Spinal cord (tissue), 10 donors: ENCODE results near the gene HTRA3. TPM values are rescaled to one million over a fixed set of nuclear protein-coding genes. Genes with fewer than 3 reads are reported as not detected.

Source experiments
- DNase-seq, 6 donors: peaks; one replicate each; pipeline versions ENCODE4 v3.0.0 to v3.0.0-alpha.2; 2013 to 2015; ENCODE audit warnings: low spot score in 6 of 6, low read depth in 4 of 6
- H3K27ac ChIP-seq: one replicate; pipeline ENCODE4 v1.5.1; 2013; ENCODE audit warnings: low read depth, low read length, control low read depth
- H3K27me3 ChIP-seq: one replicate; pipeline ENCODE4 v1.6.1; 2013; ENCODE audit warnings: low read length; ENCODE audit not compliant: control insufficient read depth, insufficient read depth
- H3K36me3 ChIP-seq: one replicate; pipeline ENCODE4 v1.6.1; 2013; ENCODE audit warnings: low read length; ENCODE audit not compliant: control insufficient read depth, insufficient read depth
- H3K4me1 ChIP-seq: one replicate; pipeline ENCODE4 v1.6.1; 2013; ENCODE audit warnings: low read length; ENCODE audit not compliant: control insufficient read depth, insufficient read depth
- H3K4me3 ChIP-seq: one replicate; pipeline ENCODE4 v1.5.1; 2013; ENCODE audit warnings: low read depth, low read length, control low read depth
- H3K9me3 ChIP-seq: one replicate; pipeline ENCODE4 v1.6.1; 2013; ENCODE audit warnings: low read length; ENCODE audit not compliant: control insufficient read depth, insufficient read depth
- WGBS: methylation state at CpG from one replicate; pipeline ENCODE4 v1.1.5; 2013; ENCODE audit warnings: missing lambda C conversion rate; ENCODE audit not compliant: insufficient coverage; 5-methylcytosine and 5-hydroxymethylcytosine counted together
- polyA plus RNA-seq, 2 donors: library from polyadenylated mRNA; unstranded; fragments of 120-200 nt; gene quantifications; one replicate each; pipeline ENCODE4 v1.2.1, GENCODE V29; 2013; ENCODE audit not compliant: insufficient read length in 2 of 2
- total RNA-seq, 2 donors: library from RNA; depleted of rRNA in 1 of 2; stranded (reverse); fragments of 120-200 nt in 1 of 2; fragments of >200 nt in 1 of 2; gene quantifications; one replicate each; pipeline versions ENCODE4 v1.2.3 to v1.2.4, GENCODE V29; 2013 to 2014
- donor health status: healthy.

HTRA3 gene
- total and polyA plus RNA-seq, 4 donors, result 8.7 to 23.4 (median 10.6) TPM

DNA sequence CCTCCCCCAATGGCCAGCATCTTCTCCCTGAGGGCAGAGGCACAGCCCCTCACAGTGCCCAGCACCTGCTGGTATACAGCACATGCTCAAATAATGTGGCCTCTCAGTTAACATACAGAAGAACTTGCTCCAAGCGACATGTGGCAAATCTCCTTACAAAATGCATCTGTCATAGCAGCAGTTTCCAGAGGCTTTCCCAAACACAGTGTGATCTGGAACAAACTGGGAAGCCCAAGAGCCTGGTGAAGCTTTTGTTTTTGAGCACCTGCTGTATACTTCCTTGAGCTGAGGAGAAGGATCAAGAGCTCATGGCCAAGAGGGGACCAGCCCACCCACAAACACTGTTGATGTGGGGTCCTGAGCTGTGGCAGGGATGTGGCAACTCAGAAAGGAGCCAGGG is 34.8 kb upstream of the HTRA3 start:
- H3K27me3 ChIP-seq, result no peaks in the 10 kb centered on the region
- no peak overlapping the region for H3K27ac ChIP-seq
- H3K36me3 ChIP-seq, result peaks cover 9% of the 10 kb centered on the region
- no peak for DNase-seq
- 83% methylated on average over 1 of the region's 1 CpG for WGBS
- no peaks in the 10 kb centered on the region for H3K4me1 ChIP-seq
- H3K9me3 ChIP-seq, result no peaks in the 10 kb centered on the region
- H3K4me3 ChIP-seq, result no peak overlapping the region

DNA sequence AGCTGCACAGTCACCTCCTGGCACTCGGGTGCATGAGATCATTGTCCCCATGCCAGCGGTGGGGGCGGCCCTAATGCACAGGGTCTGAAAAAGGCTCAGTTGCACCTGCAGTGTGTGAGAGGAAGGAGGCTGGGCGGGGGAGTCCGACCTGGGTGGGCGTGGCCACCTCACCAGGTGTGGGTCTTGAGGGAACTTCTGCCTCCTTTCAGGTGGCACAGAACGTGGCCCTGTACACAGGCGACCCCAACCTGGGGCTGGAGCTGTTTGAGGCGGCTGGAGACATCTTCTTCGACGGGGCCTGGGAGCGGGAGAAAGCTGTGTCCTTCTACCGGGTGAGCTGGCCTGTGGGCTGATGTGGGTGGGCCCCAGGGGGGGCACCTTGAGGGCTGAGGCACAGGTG is 34.3 kb upstream of the HTRA3 start:
- WGBS, result 81% methylated on average over 13 of the region's 13 CpGs
- H3K4me3 ChIP-seq, result no peak overlapping the region
- peaks cover 9% of the 10 kb centered on the region for H3K36me3 ChIP-seq
- H3K4me1 ChIP-seq, result no peaks in the 10 kb centered on the region
- DNase-seq, result no peak
- H3K27me3 ChIP-seq, result no peaks in the 10 kb centered on the region
- H3K9me3 ChIP-seq, result no peaks in the 10 kb centered on the region
- H3K27ac ChIP-seq, result no peak overlapping the region

DNA sequence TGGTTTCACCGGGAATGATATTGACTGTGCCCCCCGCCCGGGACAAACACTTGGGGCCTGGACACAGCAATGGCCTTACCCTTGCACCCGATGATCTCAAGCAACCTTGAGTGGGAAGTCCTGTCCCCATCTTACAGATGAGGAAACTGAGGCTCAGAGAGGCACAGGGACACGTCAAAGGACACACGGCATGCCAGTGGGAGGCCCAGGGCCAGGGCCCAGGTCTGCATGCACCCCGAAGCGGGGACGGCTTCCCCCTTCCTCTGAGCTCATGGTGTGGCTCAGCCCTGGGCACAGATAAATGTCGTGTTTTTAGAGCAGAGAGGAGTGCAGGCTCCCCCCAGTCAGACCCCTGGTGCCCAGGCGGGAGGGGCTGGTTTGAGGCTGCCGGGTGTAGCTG is 33.9 kb upstream of the HTRA3 start:
- no peaks in the 10 kb centered on the region for H3K9me3 ChIP-seq
- H3K4me1 ChIP-seq, result no peaks in the 10 kb centered on the region
- peaks cover 9% of the 10 kb centered on the region for H3K36me3 ChIP-seq
- DNase-seq, result no peak
- H3K4me3 ChIP-seq, result no peak overlapping the region
- 89% methylated on average over 12 of the region's 12 CpGs for WGBS
- no peak overlapping the region for H3K27ac ChIP-seq
- H3K27me3 ChIP-seq, result no peaks in the 10 kb centered on the region

DNA sequence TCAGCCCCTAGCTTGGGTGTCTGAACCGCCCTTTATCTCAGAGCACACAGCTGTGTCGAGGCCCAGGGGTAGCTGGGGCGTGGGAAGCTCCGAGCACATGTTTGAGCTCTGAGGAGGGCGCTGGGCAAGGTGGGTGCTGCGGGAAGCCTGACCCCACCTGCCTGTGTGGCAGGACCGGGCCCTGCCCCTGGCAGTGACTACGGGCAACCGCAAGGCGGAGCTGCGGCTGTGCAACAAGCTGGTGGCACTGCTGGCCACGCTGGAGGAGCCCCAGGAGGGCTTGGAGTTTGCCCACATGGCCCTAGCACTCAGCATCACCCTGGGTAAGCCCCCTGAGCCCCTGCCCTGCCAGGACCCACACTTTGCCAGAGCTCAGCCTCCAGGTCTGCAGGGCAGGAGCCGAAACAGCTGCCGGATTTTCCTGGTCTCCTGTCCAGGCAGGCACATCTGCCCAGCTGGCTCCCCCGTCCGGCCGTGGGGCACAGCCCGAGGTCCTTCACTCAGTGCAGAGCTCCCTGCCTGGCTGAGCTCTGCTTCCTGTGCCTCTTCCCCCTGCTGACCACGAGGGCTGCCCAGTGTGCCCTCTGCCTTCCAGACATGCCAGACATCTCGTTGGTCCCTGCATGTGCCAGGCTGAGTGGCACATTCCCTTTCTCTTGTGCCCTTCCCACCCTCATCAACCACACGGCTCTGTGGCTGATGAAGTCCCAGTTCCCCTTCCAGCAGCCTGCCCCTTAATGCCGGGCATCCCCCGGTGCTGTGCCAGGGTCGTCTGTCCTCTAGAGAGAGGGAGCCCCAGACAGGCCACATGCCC is 33.2 kb upstream of the HTRA3 start:
- no peak overlapping the region for H3K27ac ChIP-seq
- 83% methylated on average over 24 of the region's 24 CpGs for WGBS
- peaks cover 9% of the 10 kb centered on the region for H3K36me3 ChIP-seq
- no peaks in the 10 kb centered on the region for H3K9me3 ChIP-seq
- no peaks in the 10 kb centered on the region for H3K27me3 ChIP-seq
- no peak for DNase-seq
- no peak overlapping the region for H3K4me3 ChIP-seq
- H3K4me1 ChIP-seq, result no peaks in the 10 kb centered on the region

DNA sequence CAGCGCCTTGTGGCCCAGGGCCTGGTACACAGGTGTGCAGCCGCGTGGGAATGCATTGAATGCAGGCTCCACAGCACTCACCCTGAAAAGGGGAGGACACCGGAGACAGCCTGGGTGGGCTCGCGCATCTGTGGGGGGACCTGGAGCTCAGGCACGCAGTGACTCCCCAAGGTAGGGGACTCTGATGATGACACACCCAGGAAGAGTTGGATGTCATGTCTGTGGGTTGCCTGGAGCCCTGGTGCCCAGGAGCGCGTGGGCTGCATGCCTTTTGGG is 32.7 kb upstream of the HTRA3 start:
- no peaks in the 10 kb centered on the region for H3K27me3 ChIP-seq
- no peaks in the 10 kb centered on the region for H3K9me3 ChIP-seq
- peaks cover 7% of the 10 kb centered on the region for H3K36me3 ChIP-seq
- 90% methylated on average over 9 of the region's 9 CpGs for WGBS
- no peak overlapping the region for H3K4me3 ChIP-seq
- H3K4me1 ChIP-seq, result peaks cover under 1% of the 10 kb centered on the region
- H3K27ac ChIP-seq, result no peak overlapping the region
- no peak for DNase-seq

DNA sequence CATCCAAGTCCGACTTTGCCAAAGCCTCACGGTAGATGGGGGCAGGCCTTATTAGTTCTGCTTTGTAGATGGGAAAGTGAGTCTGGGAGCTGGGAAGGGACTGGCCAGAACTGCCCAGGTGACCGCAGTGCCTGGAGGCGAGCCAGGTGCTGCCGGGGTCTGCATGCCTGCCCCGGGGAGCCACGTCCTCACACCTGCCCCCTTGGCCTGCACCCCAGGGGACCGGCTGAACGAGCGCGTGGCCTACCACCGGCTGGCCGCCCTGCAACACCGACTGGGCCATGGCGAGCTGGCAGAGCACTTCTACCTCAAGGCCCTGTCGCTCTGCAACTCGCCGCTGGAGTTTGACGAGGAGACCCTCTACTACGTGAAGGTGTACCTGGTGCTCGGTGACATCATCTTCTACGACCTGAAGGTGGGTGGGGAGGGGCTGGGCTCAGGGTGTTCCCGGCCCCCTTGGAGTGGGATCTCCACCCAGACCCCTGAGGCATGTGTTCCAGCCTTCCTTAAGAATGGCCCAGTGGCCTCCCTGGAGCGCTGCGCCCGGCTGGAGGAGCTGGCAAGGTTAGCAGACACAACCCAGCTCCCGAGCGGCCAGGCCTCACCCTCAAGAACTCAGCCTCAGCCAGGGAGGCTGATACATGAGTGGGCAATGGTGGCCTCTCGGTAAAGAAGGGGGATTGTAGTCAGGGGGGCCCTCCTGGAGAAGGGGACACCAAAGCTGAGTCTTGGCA is 32.1 kb upstream of the HTRA3 start:
- H3K27ac ChIP-seq, result no peak overlapping the region
- 92% methylated on average over 29 of the region's 29 CpGs for WGBS
- H3K27me3 ChIP-seq, result no peaks in the 10 kb centered on the region
- no peak for DNase-seq
- H3K4me3 ChIP-seq, result no peak overlapping the region
- H3K9me3 ChIP-seq, result no peaks in the 10 kb centered on the region
- H3K36me3 ChIP-seq, result peaks cover 7% of the 10 kb centered on the region
- H3K4me1 ChIP-seq, result peaks cover 6% of the 10 kb centered on the region

DNA sequence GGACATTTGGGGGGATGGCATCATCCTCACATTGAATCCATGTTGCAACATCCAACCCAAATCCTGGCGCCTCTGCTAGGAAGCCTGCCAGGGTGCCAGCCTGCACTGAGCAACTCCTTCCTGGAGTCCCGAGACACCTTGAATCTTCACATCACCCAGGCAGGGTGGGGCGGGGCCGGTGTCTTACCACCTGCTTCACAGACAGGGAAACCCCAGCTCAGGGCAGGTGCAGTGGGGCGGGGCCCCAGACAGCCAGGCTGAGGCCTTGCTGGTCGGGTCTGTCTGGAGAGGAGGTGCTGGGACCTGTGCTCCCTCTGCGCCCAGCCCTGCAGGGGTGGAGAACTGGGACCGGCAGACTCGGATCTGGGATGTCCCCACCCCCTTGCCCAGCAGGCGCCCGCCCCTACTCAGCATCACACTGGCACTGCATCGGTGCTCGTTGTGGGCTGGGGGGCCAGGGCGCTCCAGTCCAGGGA is 31.5 kb upstream of the HTRA3 start:
- DNase-seq, result no peak
- Histone ChIP-seq H3K4me3 (no peak overlapping the region), H3K36me3 (peaks cover 7% of the 10 kb centered on the region), H3K27ac (no peak overlapping the region), H3K4me1 (peaks cover 10% of the 10 kb centered on the region), H3K27me3 (no peaks in the 10 kb centered on the region), H3K9me3 (no peaks in the 10 kb centered on the region)
- WGBS, result 62% methylated on average over 14 of the region's 14 CpGs

DNA sequence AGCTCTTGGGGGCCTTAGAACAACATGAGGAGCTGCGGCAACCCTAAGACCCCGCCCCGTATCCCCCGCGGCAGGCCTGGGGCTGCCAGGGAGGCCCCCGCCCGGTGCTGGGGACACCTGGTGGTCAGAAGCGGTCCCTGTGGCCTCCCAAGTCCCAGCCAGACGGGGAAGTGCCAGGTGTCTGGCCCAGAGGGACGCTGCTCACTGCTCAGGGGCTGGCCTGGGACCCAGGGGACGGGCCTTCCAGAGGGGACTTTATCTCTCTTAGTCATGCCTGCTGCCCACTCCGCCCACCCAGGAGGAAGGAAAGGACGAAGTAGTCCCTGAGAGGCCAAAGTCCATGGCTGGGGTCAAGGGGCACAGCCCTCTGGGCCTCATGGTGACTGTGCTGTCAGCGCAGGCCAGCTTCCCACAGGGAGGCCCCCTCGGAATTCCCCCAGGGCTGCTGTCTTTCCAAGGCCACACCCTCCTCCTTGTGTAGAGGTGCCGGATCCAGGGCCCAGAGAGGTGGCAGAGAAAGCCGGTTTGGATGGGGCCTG is 31.0 kb upstream of the HTRA3 start:
- peaks cover 7% of the 10 kb centered on the region for H3K36me3 ChIP-seq
- no peak overlapping the region for H3K27ac ChIP-seq
- H3K27me3 ChIP-seq, result no peaks in the 10 kb centered on the region
- peaks cover 10% of the 10 kb centered on the region for H3K4me1 ChIP-seq
- 42% methylated on average over 15 of the region's 17 CpGs for WGBS
- DNase-seq, result no peak
- H3K4me3 ChIP-seq, result no peak overlapping the region
- no peaks in the 10 kb centered on the region for H3K9me3 ChIP-seq

DNA sequence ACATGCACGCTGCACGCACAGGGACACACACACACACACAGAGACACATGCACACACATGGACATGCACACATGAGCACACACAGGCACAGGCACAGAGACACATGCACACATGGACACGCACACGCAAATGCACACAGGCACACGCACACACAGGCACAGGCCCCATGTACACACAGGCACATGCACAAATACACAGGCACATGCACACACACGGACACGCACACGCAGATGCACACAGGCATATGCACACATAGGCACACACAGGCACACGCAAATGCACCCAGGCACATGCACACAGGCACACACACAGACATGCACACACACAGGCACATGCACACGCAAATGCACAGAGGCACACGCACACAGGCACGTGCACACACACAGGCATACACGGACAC is 30.3 kb upstream of the HTRA3 start:
- Histone ChIP-seq H3K36me3 (peaks cover 7% of the 10 kb centered on the region), H3K27ac (no peak overlapping the region), H3K9me3 (no peaks in the 10 kb centered on the region), H3K27me3 (no peaks in the 10 kb centered on the region), H3K4me1 (peaks cover 10% of the 10 kb centered on the region), H3K4me3 (no peak overlapping the region)
- DNase-seq, result no peak
- 98% methylated on average over 13 of the region's 13 CpGs for WGBS

DNA sequence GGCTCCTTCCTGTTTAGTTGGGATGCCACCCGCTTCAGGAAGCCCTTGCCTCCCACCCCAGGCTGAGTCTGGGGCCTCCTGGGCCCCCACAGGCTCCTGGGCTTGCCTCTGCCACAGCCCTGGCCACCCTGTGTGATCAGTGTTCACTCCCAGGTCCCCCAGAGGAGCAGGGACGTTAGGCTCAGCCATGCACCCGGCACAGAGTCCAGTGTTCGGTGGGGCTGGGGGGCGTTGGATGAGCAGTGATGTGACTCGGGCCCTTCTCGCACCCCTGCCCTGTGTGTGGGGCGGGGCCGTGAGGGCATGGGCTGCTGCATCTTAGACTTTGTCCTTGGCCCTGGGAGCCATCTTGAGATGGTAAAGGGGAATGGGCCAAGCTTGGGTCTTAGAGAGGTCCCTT is 29.9 kb upstream of the HTRA3 start:
- Histone ChIP-seq H3K9me3 (no peaks in the 10 kb centered on the region), H3K4me3 (no peak overlapping the region), H3K36me3 (peaks cover 7% of the 10 kb centered on the region), H3K27me3 (no peaks in the 10 kb centered on the region), H3K27ac (no peak overlapping the region), H3K4me1 (peaks cover 10% of the 10 kb centered on the region)
- no peak for DNase-seq
- 94% methylated on average over 9 of the region's 9 CpGs for WGBS
